ENCODE results near the gene CDHR2.

CDHR2 gene

DNA sequence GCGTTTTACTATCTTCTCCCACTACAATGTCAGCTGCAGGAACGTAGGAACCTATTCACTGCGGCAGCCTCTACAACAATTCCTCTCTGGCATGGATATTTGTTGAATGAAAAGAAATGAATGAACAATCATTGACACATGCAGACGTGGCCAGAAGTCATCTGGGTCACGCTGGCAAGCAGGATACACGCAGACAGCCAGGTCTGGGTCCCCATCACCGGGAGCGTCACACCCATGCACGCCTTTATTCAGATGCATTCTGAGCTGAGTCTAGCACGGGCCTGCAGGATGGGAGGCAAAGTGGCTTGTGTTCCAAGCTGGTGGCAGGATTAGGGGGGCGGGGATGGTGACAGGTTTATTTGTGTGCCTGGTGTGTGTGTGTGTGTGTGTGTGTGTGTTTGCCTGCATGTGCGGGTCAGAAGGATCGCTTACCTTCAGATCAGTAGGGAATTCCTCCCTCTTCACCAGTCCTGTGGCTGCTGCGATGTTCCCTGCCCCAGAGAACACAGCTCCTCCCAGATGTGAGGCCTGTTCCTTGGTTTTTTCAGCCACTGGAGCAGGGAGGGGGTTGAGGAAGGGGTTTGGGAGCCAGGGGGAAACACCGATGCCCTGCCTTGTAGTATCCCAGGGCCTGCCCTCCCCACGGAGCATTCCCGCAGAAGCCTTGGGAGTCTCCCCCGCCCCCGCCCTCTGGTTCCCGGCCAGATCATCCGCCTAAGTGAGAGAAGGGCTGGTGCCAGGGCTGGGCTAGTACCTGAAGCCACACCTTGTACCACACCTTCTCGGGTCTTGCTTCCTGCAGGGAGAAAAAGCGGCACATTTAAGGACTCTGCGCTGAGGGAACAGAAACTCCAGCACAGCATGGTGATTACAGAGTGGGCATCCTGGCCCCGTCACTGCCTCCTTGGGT is 77.1 kb downstream of the CDHR2 start:
- H3K9me3 ChIP-seq (ENCODE audit: control insufficient read depth, insufficient read depth, low read depth, low read length): no peaks in the 10 kb centered on the region
- no peaks in the 10 kb centered on the region for H3K36me3 ChIP-seq (ENCODE audit: control insufficient read depth in 2 of 2, insufficient read depth in 1 of 2, low read length in 2 of 2)
- H3K4me1 ChIP-seq (ENCODE audit: control insufficient read depth, insufficient read depth, low read length): peaks cover 6% of the 10 kb centered on the region; the same call in 1 of the 2 replicates
- H3K27ac ChIP-seq (ENCODE audit: extremely low read depth, low read depth, low read length): no peak overlapping the region
- TF ChIP-seq EGR2 (tag by site-specific recombination; IDR thresholded peaks at IDR 0.05; ENCODE audit: low read depth) (peak; percentile 55; the same call in 1 of the 2 replicates), ZNF626 (tag by site-specific recombination; IDR thresholded peaks at IDR 0.05) (no peak), ZFHX2 (tag by site-specific recombination; conservative IDR thresholded peaks at IDR 0.05) (peak; percentile 82), GLIS1 (tag by site-specific recombination; IDR thresholded peaks at IDR 0.05) (0 out of 2 replicates have a peak, but pooled peaks have one; percentile 26), FEZF1 (tag by site-specific recombination; IDR thresholded peaks at IDR 0.05) (no peak), KLF1 (tag by site-specific recombination; IDR thresholded peaks at IDR 0.05) (peak; percentile 96; the same call in 1 of the 2 replicates), ZNF175 (tag by site-specific recombination; IDR thresholded peaks at IDR 0.05) (no peak)
- TF ChIP-seq, protein P1, sequence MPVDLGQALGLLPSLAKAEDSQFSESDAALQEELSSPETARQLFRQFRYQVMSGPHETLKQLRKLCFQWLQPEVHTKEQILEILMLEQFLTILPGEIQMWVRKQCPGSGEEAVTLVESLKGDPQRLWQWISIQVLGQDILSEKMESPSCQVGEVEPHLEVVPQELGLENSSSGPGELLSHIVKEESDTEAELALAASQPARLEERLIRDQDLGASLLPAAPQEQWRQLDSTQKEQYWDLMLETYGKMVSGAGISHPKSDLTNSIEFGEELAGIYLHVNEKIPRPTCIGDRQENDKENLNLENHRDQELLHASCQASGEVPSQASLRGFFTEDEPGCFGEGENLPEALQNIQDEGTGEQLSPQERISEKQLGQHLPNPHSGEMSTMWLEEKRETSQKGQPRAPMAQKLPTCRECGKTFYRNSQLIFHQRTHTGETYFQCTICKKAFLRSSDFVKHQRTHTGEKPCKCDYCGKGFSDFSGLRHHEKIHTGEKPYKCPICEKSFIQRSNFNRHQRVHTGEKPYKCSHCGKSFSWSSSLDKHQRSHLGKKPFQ (tag by site-specific recombination; IDR thresholded peaks at IDR 0.05): no peak
- TF ChIP-seq, protein P2, sequence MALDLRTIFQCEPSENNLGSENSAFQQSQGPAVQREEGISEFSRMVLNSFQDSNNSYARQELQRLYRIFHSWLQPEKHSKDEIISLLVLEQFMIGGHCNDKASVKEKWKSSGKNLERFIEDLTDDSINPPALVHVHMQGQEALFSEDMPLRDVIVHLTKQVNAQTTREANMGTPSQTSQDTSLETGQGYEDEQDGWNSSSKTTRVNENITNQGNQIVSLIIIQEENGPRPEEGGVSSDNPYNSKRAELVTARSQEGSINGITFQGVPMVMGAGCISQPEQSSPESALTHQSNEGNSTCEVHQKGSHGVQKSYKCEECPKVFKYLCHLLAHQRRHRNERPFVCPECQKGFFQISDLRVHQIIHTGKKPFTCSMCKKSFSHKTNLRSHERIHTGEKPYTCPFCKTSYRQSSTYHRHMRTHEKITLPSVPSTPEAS (tag by site-specific recombination; IDR thresholded peaks at IDR 0.05): peak; percentile 77
- TF ChIP-seq, protein P3, sequence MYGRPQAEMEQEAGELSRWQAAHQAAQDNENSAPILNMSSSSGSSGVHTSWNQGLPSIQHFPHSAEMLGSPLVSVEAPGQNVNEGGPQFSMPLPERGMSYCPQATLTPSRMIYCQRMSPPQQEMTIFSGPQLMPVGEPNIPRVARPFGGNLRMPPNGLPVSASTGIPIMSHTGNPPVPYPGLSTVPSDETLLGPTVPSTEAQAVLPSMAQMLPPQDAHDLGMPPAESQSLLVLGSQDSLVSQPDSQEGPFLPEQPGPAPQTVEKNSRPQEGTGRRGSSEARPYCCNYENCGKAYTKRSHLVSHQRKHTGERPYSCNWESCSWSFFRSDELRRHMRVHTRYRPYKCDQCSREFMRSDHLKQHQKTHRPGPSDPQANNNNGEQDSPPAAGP (tag by site-specific recombination; IDR thresholded peaks at IDR 0.05): peak; percentile 70
- no peak overlapping the region for H3K4me3 ChIP-seq (ENCODE audit: low read depth, low read length)
- CTCF ChIA-PET: interaction anchor here (1.0 kb wide), 1 partner anchor 31 kb away, joined by 4 read pairs; no protein-coding TSS in a partner anchor
- POLR2A ChIA-PET: no interaction called here

DNA sequence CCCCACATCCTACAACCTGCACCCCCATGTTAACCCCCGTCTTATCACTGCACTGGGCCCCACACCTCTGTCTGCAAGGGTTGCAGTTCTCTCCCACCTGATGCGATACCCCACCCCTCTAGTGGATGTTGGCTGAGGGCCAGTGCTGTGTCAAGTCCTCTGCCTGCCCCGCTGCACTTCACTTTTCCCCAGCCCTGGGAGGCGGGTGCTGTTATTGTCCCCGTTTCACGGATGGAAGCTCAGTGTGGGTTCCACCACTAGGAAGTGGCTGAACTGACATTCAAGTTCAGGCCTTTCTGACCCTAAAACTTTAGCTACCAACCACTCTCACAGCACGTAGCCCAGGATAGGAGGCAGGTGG is 77.7 kb downstream of the CDHR2 start:
- Histone ChIP-seq H3K36me3 (ENCODE audit: control insufficient read depth in 2 of 2, insufficient read depth in 1 of 2, low read length in 2 of 2) (no peaks in the 10 kb centered on the region), H3K27ac (ENCODE audit: extremely low read depth, low read depth, low read length) (no peak overlapping the region), H3K9me3 (ENCODE audit: control insufficient read depth, insufficient read depth, low read depth, low read length) (no peaks in the 10 kb centered on the region), H3K4me3 (ENCODE audit: low read depth, low read length) (no peak overlapping the region), H3K4me1 (ENCODE audit: control insufficient read depth, insufficient read depth, low read length) (peaks cover 6% of the 10 kb centered on the region; the same call in 1 of the 2 replicates)
- ChIA-PET POLR2A (no interaction called here), CTCF (interaction anchor here (1.0 kb wide), 1 partner anchor 31 kb away, joined by 4 read pairs; no protein-coding TSS in a partner anchor)
- TF ChIP-seq, protein P3 (tag by site-specific recombination; IDR thresholded peaks at IDR 0.05): peak; percentile 50
- TF ChIP-seq ZNF157 (tag by site-specific recombination; IDR thresholded peaks at IDR 0.05) (no peak), ZSCAN30 (tag by site-specific recombination; IDR thresholded peaks at IDR 0.05) (no peak), KLF1 (tag by site-specific recombination; IDR thresholded peaks at IDR 0.05) (peak; percentile 88), GLIS1 (tag by site-specific recombination; IDR thresholded peaks at IDR 0.05) (peak; percentile 55), ZNF223 (tag by site-specific recombination; IDR thresholded peaks at IDR 0.05) (0 out of 2 replicates have a peak, but pooled peaks have one; percentile 46)
- TF ChIP-seq, protein P4, sequence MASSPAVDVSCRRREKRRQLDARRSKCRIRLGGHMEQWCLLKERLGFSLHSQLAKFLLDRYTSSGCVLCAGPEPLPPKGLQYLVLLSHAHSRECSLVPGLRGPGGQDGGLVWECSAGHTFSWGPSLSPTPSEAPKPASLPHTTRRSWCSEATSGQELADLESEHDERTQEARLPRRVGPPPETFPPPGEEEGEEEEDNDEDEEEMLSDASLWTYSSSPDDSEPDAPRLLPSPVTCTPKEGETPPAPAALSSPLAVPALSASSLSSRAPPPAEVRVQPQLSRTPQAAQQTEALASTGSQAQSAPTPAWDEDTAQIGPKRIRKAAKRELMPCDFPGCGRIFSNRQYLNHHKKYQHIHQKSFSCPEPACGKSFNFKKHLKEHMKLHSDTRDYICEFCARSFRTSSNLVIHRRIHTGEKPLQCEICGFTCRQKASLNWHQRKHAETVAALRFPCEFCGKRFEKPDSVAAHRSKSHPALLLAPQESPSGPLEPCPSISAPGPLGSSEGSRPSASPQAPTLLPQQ (tag by site-specific recombination; IDR thresholded peaks at IDR 0.05): 0 out of 2 replicates have a peak, but pooled peaks have one; percentile 40
